ENCODE data around the gene ABCD2. TPM values are rescaled to one million over a fixed set of nuclear protein-coding genes. Genes with fewer than 3 reads are reported as not detected.

Gene ABCD2
- polyA plus RNA-seq, 1 donor from 2014 or later, result 0.43 TPM

DNA sequence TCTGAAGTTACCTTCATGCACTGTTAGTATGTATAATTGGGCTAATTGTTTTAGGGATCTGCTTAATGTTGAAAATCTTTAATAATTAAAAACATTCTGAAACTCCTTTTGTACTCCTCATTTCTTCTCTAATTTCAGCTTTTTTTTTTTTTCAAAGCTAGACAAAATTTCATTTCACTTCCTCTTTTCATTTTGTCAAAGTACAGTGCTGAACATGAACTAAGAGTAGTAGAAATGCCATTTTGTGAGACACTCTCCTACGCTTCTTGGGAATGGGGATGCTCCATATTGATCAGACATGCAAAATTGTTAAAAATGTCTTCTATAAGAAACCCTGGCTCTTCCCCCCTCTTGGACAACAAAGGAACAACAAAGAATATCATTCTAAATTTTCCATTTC lies 1.7 kb downstream of the ABCD2 start:
- Histone ChIP-seq H3K9me3 (ENCODE audit: low read length) (no peaks in the 10 kb centered on the region), H3K9ac (ENCODE audit: low read length) (no peak overlapping the region), H4K20me1 (ENCODE audit: insufficient read depth) (no peaks in the 10 kb centered on the region), H2AFZ (ENCODE audit: low read depth, low read length) (no peak overlapping the region), H3K9me2 (ENCODE audit: insufficient read depth, low read length) (no peaks in the 10 kb centered on the region), H3F3A (ENCODE audit: insufficient read depth, low read length, poor library complexity, severe bottlenecking) (peaks cover 8% of the 10 kb centered on the region), H3K27me3 (ENCODE audit: insufficient read depth, low read depth, low read length) (no peaks in the 10 kb centered on the region), H3K27ac (ENCODE audit: low read length) (no peak overlapping the region), H3K79me2 (replicated peaks; ENCODE audit: insufficient read depth, low read length) (no peaks in the 10 kb centered on the region), H3K4me3 (ENCODE audit: low read length) (no peak overlapping the region), H3K4me2 (ENCODE audit: low read length) (no peak overlapping the region), H3K36me3 (ENCODE audit: insufficient read depth, low read length) (no peaks in the 10 kb centered on the region)
- no peak for TF ChIP-seq TAF1 (IDR thresholded peaks at IDR 0.05; ENCODE audit: low read depth)
- TF ChIP-seq SMC3 (conservative IDR thresholded peaks at IDR 0.05; ENCODE audit: poor library complexity), result no peak
- no peak for TF ChIP-seq EZH2 (IDR thresholded peaks at IDR 0.05; ENCODE audit: borderline replicate concordance, insufficient read depth, low read length, poor library complexity, severe bottlenecking)
- TF ChIP-seq RAD21 (conservative IDR thresholded peaks at IDR 0.05), result no peak
- TF ChIP-seq, protein P1, sequence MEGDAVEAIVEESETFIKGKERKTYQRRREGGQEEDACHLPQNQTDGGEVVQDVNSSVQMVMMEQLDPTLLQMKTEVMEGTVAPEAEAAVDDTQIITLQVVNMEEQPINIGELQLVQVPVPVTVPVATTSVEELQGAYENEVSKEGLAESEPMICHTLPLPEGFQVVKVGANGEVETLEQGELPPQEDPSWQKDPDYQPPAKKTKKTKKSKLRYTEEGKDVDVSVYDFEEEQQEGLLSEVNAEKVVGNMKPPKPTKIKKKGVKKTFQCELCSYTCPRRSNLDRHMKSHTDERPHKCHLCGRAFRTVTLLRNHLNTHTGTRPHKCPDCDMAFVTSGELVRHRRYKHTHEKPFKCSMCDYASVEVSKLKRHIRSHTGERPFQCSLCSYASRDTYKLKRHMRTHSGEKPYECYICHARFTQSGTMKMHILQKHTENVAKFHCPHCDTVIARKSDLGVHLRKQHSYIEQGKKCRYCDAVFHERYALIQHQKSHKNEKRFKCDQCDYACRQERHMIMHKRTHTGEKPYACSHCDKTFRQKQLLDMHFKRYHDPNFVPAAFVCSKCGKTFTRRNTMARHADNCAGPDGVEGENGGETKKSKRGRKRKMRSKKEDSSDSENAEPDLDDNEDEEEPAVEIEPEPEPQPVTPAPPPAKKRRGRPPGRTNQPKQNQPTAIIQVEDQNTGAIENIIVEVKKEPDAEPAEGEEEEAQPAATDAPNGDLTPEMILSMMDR (IDR thresholded peaks at IDR 0.05; ENCODE audit: poor library complexity, severe bottlenecking), result no peak
- TF ChIP-seq, protein P2, sequence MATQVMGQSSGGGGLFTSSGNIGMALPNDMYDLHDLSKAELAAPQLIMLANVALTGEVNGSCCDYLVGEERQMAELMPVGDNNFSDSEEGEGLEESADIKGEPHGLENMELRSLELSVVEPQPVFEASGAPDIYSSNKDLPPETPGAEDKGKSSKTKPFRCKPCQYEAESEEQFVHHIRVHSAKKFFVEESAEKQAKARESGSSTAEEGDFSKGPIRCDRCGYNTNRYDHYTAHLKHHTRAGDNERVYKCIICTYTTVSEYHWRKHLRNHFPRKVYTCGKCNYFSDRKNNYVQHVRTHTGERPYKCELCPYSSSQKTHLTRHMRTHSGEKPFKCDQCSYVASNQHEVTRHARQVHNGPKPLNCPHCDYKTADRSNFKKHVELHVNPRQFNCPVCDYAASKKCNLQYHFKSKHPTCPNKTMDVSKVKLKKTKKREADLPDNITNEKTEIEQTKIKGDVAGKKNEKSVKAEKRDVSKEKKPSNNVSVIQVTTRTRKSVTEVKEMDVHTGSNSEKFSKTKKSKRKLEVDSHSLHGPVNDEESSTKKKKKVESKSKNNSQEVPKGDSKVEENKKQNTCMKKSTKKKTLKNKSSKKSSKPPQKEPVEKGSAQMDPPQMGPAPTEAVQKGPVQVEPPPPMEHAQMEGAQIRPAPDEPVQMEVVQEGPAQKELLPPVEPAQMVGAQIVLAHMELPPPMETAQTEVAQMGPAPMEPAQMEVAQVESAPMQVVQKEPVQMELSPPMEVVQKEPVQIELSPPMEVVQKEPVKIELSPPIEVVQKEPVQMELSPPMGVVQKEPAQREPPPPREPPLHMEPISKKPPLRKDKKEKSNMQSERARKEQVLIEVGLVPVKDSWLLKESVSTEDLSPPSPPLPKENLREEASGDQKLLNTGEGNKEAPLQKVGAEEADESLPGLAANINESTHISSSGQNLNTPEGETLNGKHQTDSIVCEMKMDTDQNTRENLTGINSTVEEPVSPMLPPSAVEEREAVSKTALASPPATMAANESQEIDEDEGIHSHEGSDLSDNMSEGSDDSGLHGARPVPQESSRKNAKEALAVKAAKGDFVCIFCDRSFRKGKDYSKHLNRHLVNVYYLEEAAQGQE (IDR thresholded peaks at IDR 0.05; ENCODE audit: borderline replicate concordance), result no peak
- TF ChIP-seq POLR2AphosphoS5 (IDR thresholded peaks at IDR 0.05), result no peak

DNA sequence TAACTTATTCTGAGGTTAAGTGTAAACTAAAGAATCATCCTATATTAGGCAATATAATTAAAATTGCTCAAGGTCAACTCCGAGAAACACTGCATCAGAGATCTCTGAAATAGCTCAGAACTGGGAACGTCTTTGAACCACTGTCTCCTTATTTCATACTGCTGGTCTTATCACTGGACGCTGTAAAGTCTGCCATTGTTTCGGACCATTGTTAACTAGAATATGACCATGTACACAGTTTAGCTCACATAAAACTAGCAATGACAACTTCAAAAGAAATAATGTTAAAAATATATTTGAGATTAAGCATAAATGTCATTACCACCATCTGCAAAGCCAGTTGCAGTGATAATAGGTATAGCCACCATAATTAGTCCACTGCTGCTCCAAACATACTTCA lies 2.9 kb downstream of the ABCD2 start:
- H4K20me1 ChIP-seq (ENCODE audit: insufficient read depth), result no peaks in the 10 kb centered on the region
- no peak overlapping the region for H3K4me3 ChIP-seq (ENCODE audit: low read length)
- no peak overlapping the region for H3K4me2 ChIP-seq (ENCODE audit: low read length)
- no peaks in the 10 kb centered on the region for H3K36me3 ChIP-seq (ENCODE audit: insufficient read depth, low read length)
- H3F3A ChIP-seq (ENCODE audit: insufficient read depth, low read length, poor library complexity, severe bottlenecking), result peaks cover 8% of the 10 kb centered on the region
- H3K9ac ChIP-seq (ENCODE audit: low read length), result no peak overlapping the region
- TF ChIP-seq EZH2 (IDR thresholded peaks at IDR 0.05; ENCODE audit: borderline replicate concordance, insufficient read depth, low read length, poor library complexity, severe bottlenecking), result no peak
- no peak for TF ChIP-seq EP300 (conservative IDR thresholded peaks at IDR 0.05; ENCODE audit: poor library complexity, severe bottlenecking)
- no peak for TF ChIP-seq POLR2AphosphoS5 (IDR thresholded peaks at IDR 0.05)
- no peak for TF ChIP-seq RAD21 (conservative IDR thresholded peaks at IDR 0.05)
- TF ChIP-seq, protein P2 (IDR thresholded peaks at IDR 0.05; ENCODE audit: borderline replicate concordance), result no peak
- TF ChIP-seq MXI1 (conservative IDR thresholded peaks at IDR 0.05; ENCODE audit: poor library complexity, severe bottlenecking), result no peak
- H3K79me2 ChIP-seq (replicated peaks; ENCODE audit: insufficient read depth, low read length), result no peaks in the 10 kb centered on the region
- no peaks in the 10 kb centered on the region for H3K27me3 ChIP-seq (ENCODE audit: insufficient read depth, low read depth, low read length)
- no peaks in the 10 kb centered on the region for H3K9me3 ChIP-seq (ENCODE audit: low read length)
- H3K27ac ChIP-seq (ENCODE audit: low read length), result no peak overlapping the region
- no peaks in the 10 kb centered on the region for H3K9me2 ChIP-seq (ENCODE audit: insufficient read depth, low read length)
- no peak overlapping the region for H2AFZ ChIP-seq (ENCODE audit: low read depth, low read length)
